Cardiac muscle cell (in vitro differentiated cells and primary cell): ENCODE measurements around the gene UPB1. TPM values are rescaled to one million over a fixed set of nuclear protein-coding genes. Genes with fewer than 3 reads are reported as not detected.

ENCODE experiments used
- DNase-seq, 2 donors: peaks; one replicate each; pipeline versions ENCODE4 v3.0.0 to v3.0.0-alpha.2; 2010 to 2017; ENCODE audit warnings: low read depth in 1 of 2, low spot score in 1 of 2
- H3K27ac ChIP-seq: fragments of 200-600 bp; sonication (generic); 2 replicates; pipeline ENCODE4 v1.5.1; 2016
- H3K27me3 ChIP-seq: fragments of 200-600 bp; sonication (generic); 2 replicates; pipeline ENCODE4 v1.6.0; 2016; ENCODE audit warnings: control low read depth
- H3K36me3 ChIP-seq: fragments of 200-600 bp; sonication (generic); 2 replicates; pipeline ENCODE4 v1.5.1; 2016; ENCODE audit warnings: control low read depth
- H3K4me1 ChIP-seq: fragments of 200-600 bp; sonication (generic); 2 replicates; pipeline ENCODE4 v1.8.1; 2017; ENCODE audit warnings: low read depth, mild to moderate bottlenecking, mixed run types
- H3K4me3 ChIP-seq: fragments of 200-600 bp; sonication (generic); 2 replicates; pipeline ENCODE4 v1.5.1; 2016; ENCODE audit warnings: mild to moderate bottlenecking
- H3K9me3 ChIP-seq: fragments of 200-600 bp; sonication (generic); 2 replicates; pipeline ENCODE4 v1.5.1; 2017; ENCODE audit warnings: low read depth, mild to moderate bottlenecking, control low read depth
- CTCF ChIP-seq: IDR thresholded peaks from 2 replicates; pipeline ENCODE4 v1.5.1; 2012; ENCODE audit warnings: low read depth, mild to moderate bottlenecking, low read length
- polyA plus RNA-seq: library from polyadenylated mRNA; unstranded; fragments of >200 nt; fragmentation: Nextera tagmentation; extraction: Ambion mirVana; gene quantifications from 2 replicates; pipeline ENCODE4 v1.2.1, GENCODE V29; 2016
- total RNA-seq: library from RNA; depleted of rRNA; stranded (reverse); fragments of >200 nt; gene quantifications from 2 replicates; pipeline ENCODE4 v1.2.3, GENCODE V29; 2016

The UPB1 gene
- total and polyA plus RNA-seq, 2 experiments from 2014 or later = 1.6 to 4.0 TPM

GRCh38 chr22:24467340-24467739, 27.8 kb upstream of the UPB1 start:
- peak overlapping the region; percentile 97 for H3K27ac ChIP-seq
- peaks cover 25% of the 10 kb centered on the region for H3K4me1 ChIP-seq
- no peaks in the 10 kb centered on the region for H3K9me3 ChIP-seq
- no peak for TF ChIP-seq CTCF
- no peaks in the 10 kb centered on the region for H3K36me3 ChIP-seq
- no peak for DNase-seq
- no peaks in the 10 kb centered on the region for H3K27me3 ChIP-seq
- no peak overlapping the region for H3K4me3 ChIP-seq

- Histone ChIP-seq H3K4me1 (peaks cover 11% of the 10 kb centered on the region), H3K27ac (peak overlapping the region; percentile 39), H3K27me3 (no peaks in the 10 kb centered on the region), H3K36me3 (no peaks in the 10 kb centered on the region), H3K4me3 (no peak overlapping the region), H3K9me3 (no peaks in the 10 kb centered on the region)
- TF ChIP-seq CTCF = no peak
- peak in 1 of 2 donors; percentile 95 for DNase-seq
Measured at GRCh38 chr22:24471570-24471969, 23.6 kb upstream of the UPB1 start.

- no peak for DNase-seq
- Histone ChIP-seq H3K4me3 (no peak overlapping the region), H3K36me3 (no peaks in the 10 kb centered on the region), H3K27ac (no peak overlapping the region), H3K9me3 (no peaks in the 10 kb centered on the region), H3K4me1 (no peaks in the 10 kb centered on the region), H3K27me3 (no peaks in the 10 kb centered on the region)
- TF ChIP-seq CTCF = no peak
Measured at GRCh38 chr22:24473284-24473683, 21.8 kb upstream of the UPB1 start.

GRCh38 chr22:24474221-24474620, 20.9 kb upstream of the UPB1 start:
- Histone ChIP-seq H3K36me3 (no peaks in the 10 kb centered on the region), H3K27me3 (no peaks in the 10 kb centered on the region), H3K4me1 (no peaks in the 10 kb centered on the region), H3K4me3 (no peak overlapping the region), H3K27ac (peak overlapping the region; percentile 70), H3K9me3 (no peaks in the 10 kb centered on the region)
- peak in 1 of 2 donors; percentile 88 for DNase-seq
- TF ChIP-seq CTCF = no peak

GRCh38 chr22:24474649-24475255, 20.4 kb upstream of the UPB1 start:
- TF ChIP-seq CTCF = no peak
- H3K4me1 ChIP-seq = no peaks in the 10 kb centered on the region
- H3K27me3 ChIP-seq = no peaks in the 10 kb centered on the region
- H3K36me3 ChIP-seq = no peaks in the 10 kb centered on the region
- H3K9me3 ChIP-seq = no peaks in the 10 kb centered on the region
- peak overlapping the region; percentile 70 for H3K27ac ChIP-seq
- no peak overlapping the region for H3K4me3 ChIP-seq
- no peak for DNase-seq
